ENCODE measurements around the gene CLEC11A.
"Not testable (repeated sequence)": the region's sequence is repeated elsewhere in the genome, so short reads cannot be mapped to it uniquely, and the experiment has no call there.

CLEC11A gene

DNA sequence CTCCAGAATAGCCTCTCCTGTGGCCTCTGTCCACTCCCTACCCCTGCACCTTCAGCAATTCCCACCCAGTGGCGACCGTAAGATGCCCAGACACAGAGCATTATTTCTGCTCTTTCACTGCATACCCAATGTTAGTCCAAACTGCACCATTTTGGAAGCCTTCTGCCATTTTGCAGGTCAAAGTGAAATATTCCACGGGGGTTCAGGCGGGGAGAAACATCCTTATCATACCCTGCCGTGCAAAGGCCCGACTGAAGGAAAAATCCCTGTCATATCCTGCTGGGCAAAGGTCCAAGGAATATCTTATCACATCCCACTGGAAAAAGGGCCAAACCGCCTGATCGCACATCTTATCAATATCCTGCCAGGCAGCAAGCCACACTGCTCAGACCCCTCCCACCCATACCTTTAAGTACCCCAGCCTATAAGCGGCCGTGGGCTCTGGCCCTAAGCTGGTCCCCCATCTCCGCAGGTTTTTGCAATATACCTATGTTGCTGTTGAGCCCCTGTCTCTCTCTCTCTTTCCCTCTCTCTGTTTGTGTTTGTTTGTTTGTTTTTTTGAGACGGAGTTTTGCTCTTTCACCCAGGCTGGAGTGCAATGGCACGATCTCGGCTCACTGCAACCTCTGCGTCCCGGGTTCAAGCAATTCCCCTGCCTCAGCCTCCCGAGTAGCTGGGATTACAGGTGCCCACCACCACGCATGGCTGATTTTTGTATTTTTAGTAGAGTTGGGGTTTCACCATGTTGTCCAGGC, 18.2 kb downstream of the CLEC11A start:
- no peak overlapping the region for H3K4me3 ChIP-seq (ENCODE audit: low read depth, low read length)
- no peak for TF ChIP-seq POLR2A (IDR thresholded peaks at IDR 0.05; ENCODE audit: extremely low read depth, insufficient read length)
- TF ChIP-seq MAX (IDR thresholded peaks at IDR 0.05; ENCODE audit: low read depth, low read length) = no peak
- no peak for TF ChIP-seq MYC (IDR thresholded peaks at IDR 0.05; ENCODE audit: low read depth, low read length)
- TF ChIP-seq, protein P1, sequence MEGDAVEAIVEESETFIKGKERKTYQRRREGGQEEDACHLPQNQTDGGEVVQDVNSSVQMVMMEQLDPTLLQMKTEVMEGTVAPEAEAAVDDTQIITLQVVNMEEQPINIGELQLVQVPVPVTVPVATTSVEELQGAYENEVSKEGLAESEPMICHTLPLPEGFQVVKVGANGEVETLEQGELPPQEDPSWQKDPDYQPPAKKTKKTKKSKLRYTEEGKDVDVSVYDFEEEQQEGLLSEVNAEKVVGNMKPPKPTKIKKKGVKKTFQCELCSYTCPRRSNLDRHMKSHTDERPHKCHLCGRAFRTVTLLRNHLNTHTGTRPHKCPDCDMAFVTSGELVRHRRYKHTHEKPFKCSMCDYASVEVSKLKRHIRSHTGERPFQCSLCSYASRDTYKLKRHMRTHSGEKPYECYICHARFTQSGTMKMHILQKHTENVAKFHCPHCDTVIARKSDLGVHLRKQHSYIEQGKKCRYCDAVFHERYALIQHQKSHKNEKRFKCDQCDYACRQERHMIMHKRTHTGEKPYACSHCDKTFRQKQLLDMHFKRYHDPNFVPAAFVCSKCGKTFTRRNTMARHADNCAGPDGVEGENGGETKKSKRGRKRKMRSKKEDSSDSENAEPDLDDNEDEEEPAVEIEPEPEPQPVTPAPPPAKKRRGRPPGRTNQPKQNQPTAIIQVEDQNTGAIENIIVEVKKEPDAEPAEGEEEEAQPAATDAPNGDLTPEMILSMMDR (IDR thresholded peaks at IDR 0.05; ENCODE audit: low read depth, low read length) = no peak
- no peak for DNase-seq (ENCODE audit: low read depth)

- no peak for DNase-seq (ENCODE audit: low read depth)
- TF ChIP-seq MAX (IDR thresholded peaks at IDR 0.05; ENCODE audit: low read depth, low read length) (no peak), POLR2A (IDR thresholded peaks at IDR 0.05; ENCODE audit: extremely low read depth, insufficient read length) (no peak), MYC (IDR thresholded peaks at IDR 0.05; ENCODE audit: low read depth, low read length) (no peak)
- TF ChIP-seq, protein P1 (IDR thresholded peaks at IDR 0.05; ENCODE audit: low read depth, low read length) = no peak
- no peak overlapping the region for H3K4me3 ChIP-seq (ENCODE audit: low read depth, low read length)
Measured at GRCh38 chr19:50743537-50743936, 20.4 kb downstream of the CLEC11A start.

- H3K4me3 ChIP-seq (ENCODE audit: low read depth, low read length) = no peak overlapping the region
- no peak for TF ChIP-seq POLR2A (IDR thresholded peaks at IDR 0.05; ENCODE audit: extremely low read depth, insufficient read length)
- DNase-seq (ENCODE audit: low read depth) = no peak
Measured at GRCh38 chr19:50745221-50745620, 22.1 kb downstream of the CLEC11A start.

DNA sequence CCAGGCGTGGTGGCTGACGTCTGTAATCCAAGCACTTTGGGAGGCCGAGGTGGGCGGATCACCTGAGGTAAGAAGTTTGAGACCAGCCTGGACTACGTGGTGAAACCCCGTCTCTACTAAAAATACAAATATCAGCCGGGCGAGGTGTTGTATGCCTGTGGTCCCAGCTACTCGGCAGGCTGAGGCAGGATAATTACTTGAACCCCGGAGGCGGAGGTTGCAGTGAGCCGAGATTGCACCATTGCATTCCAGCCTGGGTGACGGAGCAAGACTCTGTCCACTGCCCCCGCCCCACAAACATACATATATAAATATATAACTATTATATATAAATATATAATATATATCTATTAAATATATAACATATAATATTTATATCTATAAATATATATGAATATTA, 24.0 kb downstream of the CLEC11A start:
- H3K4me3 ChIP-seq (ENCODE audit: low read depth, low read length); DNase-seq (ENCODE audit: low read depth): not testable (repeated sequence)

- DNase-seq (ENCODE audit: low read depth) = no peak
- TF ChIP-seq MAX (IDR thresholded peaks at IDR 0.05; ENCODE audit: low read depth, low read length) (no peak), POLR2A (IDR thresholded peaks at IDR 0.05; ENCODE audit: extremely low read depth, insufficient read length) (no peak), MYC (IDR thresholded peaks at IDR 0.05; ENCODE audit: low read depth, low read length) (no peak)
- TF ChIP-seq, protein P1 (IDR thresholded peaks at IDR 0.05; ENCODE audit: low read depth, low read length) = no peak
- no peak overlapping the region for H3K4me3 ChIP-seq (ENCODE audit: low read depth, low read length)
Measured at GRCh38 chr19:50749490-50749889, 26.3 kb downstream of the CLEC11A start.

DNA sequence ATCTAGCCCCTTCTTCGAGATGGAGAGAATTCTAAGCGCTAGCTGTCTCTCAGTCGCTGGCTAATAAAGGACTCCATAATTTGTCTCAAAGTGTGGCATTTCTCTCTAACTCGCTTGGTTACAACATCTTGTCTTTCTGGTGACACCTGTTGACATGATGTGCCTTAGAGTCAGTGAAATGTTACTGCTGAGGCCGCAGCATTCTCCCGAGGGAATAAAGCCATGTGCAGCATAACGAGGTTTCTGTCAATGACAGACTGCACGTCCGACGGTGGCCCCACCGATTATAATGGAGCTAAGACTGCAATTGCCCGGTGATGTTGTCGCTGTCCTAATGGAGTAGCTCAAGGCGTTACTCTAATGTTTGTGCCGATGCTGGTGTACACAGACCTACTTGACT, 26.8 kb downstream of the CLEC11A start:
- H3K4me3 ChIP-seq (ENCODE audit: low read depth, low read length) = no peak overlapping the region
- TF ChIP-seq MYC (IDR thresholded peaks at IDR 0.05; ENCODE audit: low read depth, low read length) = no peak
- DNase-seq (ENCODE audit: low read depth) = peak; percentile 25

GRCh38 chr19:50753879-50754278, 30.7 kb downstream of the CLEC11A start:
- no peak for DNase-seq (ENCODE audit: low read depth)
- no peak overlapping the region for H3K4me3 ChIP-seq (ENCODE audit: low read depth, low read length)
- TF ChIP-seq, protein P1 (IDR thresholded peaks at IDR 0.05; ENCODE audit: low read depth, low read length) = no peak
- no peak for TF ChIP-seq POLR2A (IDR thresholded peaks at IDR 0.05; ENCODE audit: extremely low read depth, insufficient read length)
- TF ChIP-seq MAX (IDR thresholded peaks at IDR 0.05; ENCODE audit: low read depth, low read length) = no peak
- TF ChIP-seq MYC (IDR thresholded peaks at IDR 0.05; ENCODE audit: low read depth, low read length) = no peak

- H3K4me3 ChIP-seq (ENCODE audit: low read depth, low read length); DNase-seq (ENCODE audit: low read depth): not testable (repeated sequence)
Measured at GRCh38 chr19:50756244-50756643, 33.1 kb downstream of the CLEC11A start.

DNA sequence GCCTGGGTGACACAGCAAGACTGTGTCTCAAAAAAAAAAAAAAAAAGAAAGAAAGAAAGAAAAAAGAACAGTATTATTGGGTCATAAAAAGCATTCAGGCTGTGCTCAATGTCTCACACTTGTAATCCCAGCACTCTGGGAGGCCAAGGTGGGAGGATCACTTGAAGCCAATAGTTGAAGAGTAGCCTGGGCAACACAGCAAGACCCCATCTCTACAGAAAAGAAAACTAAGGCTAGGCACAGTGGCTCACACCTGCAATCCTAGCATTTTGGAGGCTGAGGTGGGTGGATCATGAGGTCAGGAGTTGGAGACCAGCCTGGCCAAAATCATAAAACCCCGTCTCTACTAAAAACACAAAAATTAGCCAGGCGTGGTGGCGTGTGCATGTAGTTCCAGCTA, 34.5 kb downstream of the CLEC11A start:
- DNase-seq (ENCODE audit: low read depth); H3K4me3 ChIP-seq (ENCODE audit: low read depth, low read length): not testable (repeated sequence)

- DNase-seq (ENCODE audit: low read depth); H3K4me3 ChIP-seq (ENCODE audit: low read depth, low read length): not testable (repeated sequence)
Measured at GRCh38 chr19:50759076-50759475, 35.9 kb downstream of the CLEC11A start.
